Sigmoid colon (tissue), 7 donors: ENCODE measurements around the gene TMC1. TPM values are rescaled to one million over a fixed set of nuclear protein-coding genes. Genes with fewer than 3 reads are reported as not detected.

ENCODE experiments used
- DNase-seq: peaks from one replicate; pipeline ENCODE4 v3.0.0-alpha.2; 2019
- H3K27ac ChIP-seq, 4 donors: fragments of 200-600 bp; sonication (generic); one replicate each; pipeline ENCODE4 v1.5.1; 2016 to 2019; ENCODE audit warnings: mild to moderate bottlenecking in 1 of 4
- H3K27me3 ChIP-seq, 3 donors: fragments of 200-600 bp; sonication (generic); one replicate each; pipeline ENCODE4 v1.5.1; 2019; ENCODE audit warnings: mild to moderate bottlenecking in 1 of 3
- H3K36me3 ChIP-seq, 4 donors: fragments of 200-600 bp; sonication (generic); one replicate each; pipeline ENCODE4 v1.5.1; 2016 to 2019
- H3K4me1 ChIP-seq, 4 donors: fragments of 200-600 bp; sonication (generic); one replicate each; pipeline ENCODE4 v1.5.1; 2017 to 2019
- H3K4me3 ChIP-seq, 4 donors: fragments of 200-600 bp; sonication (generic); one replicate each; pipeline ENCODE4 v1.5.1; 2017 to 2019; ENCODE audit warnings: mild to moderate bottlenecking in 2 of 4, moderate library complexity in 1 of 4
- H3K9me3 ChIP-seq, 4 donors: fragments of 200-600 bp in 3 of 4; sonication (generic) in 3 of 4; one replicate each; pipeline versions ENCODE4 v1.5.1 to v1.6.1; 2013 to 2019
- CTCF ChIP-seq, 4 experiments: fragments of 450-650 bp in 3 of 4; fragments of 200-600 bp in 1 of 4; IDR thresholded peaks; one replicate each; pipeline ENCODE4 v1.5.1; 2016 to 2019; ENCODE audit warnings: antibody characterized with exemption in 4 of 4, mild to moderate bottlenecking in 3 of 4, moderate library complexity in 2 of 4
- EP300 ChIP-seq, 4 donors: sonication (generic); formaldehyde crosslinking; IDR thresholded peaks; one replicate each; pipeline ENCODE4 v1.6.1; 2017; ENCODE audit warnings: antibody characterized with exemption in 4 of 4
- POLR2A ChIP-seq, 2 donors: fragments of 450-650 bp; IDR thresholded peaks; one replicate each; pipeline ENCODE4 v1.6.1; 2016; ENCODE audit warnings: antibody characterized with exemption in 2 of 2, mild to moderate bottlenecking in 2 of 2, moderate library complexity in 2 of 2
- POLR2AphosphoS5 ChIP-seq, 4 donors: sonication (generic); formaldehyde crosslinking; IDR thresholded peaks; one replicate each; pipeline ENCODE4 v1.6.1; 2017; ENCODE audit warnings: antibody characterized with exemption in 4 of 4
- WGBS, 2 donors: extraction: QIAGEN DNeasy Blood & Tissue Kit; methylation state at CpG; one replicate each; pipeline ENCODE4 v1.1.7; 2013; 5-methylcytosine and 5-hydroxymethylcytosine counted together
- intact Hi-C: fragments of 100-400 bp; cut with DNase I; formaldehyde crosslinking; loops from one replicate; pipeline ENCODE4 v1.15.1; 2023
- polyA plus RNA-seq, 3 donors: library from polyadenylated mRNA; stranded (reverse); fragments of 200-250 nt; gene quantifications; one replicate each; pipeline ENCODE4 v1.2.3, GENCODE V29; 2013
- total RNA-seq, 4 donors: library from RNA; depleted of rRNA; stranded (reverse); fragments of >200 nt; gene quantifications; one replicate each; pipeline ENCODE4 v1.1.0, GENCODE V29; 2016
- donor health status: healthy with polysubstance abuse.
- donor health status: Bipolar disorder and iron deficiency.
- donor health status: healthy.

Gene TMC1
- total and polyA plus RNA-seq, 7 donors, result under 0.01 to 1.5 (median 0.51) TPM; not detected in 4

GRCh38 chr9:72618811-72619210 lies 97.4 kb downstream of the TMC1 start:
- TF ChIP-seq EP300 (IDR thresholded peaks at IDR 0.05) (no peak), POLR2AphosphoS5 (IDR thresholded peaks at IDR 0.05) (no peak), CTCF (IDR thresholded peaks at IDR 0.05) (no peak), POLR2A (IDR thresholded peaks at IDR 0.05) (no peak)
- no peaks in the 10 kb centered on the region for H3K36me3 ChIP-seq
- no peak overlapping the region for H3K4me3 ChIP-seq
- H3K9me3 ChIP-seq, result no peaks in the 10 kb centered on the region
- no peak for DNase-seq
- 90 to 94% methylated on average over 2 of the region's 2 CpGs for WGBS, 2 donors
- H3K4me1 ChIP-seq, result no peaks in the 10 kb centered on the region
- intact Hi-C loops, result no loop called here
- no peak overlapping the region for H3K27ac ChIP-seq
- no peaks in the 10 kb centered on the region for H3K27me3 ChIP-seq

- Histone ChIP-seq H3K9me3 (no peaks in the 10 kb centered on the region), H3K36me3 (no peaks in the 10 kb centered on the region), H3K27me3 (no peaks in the 10 kb centered on the region), H3K4me3 (no peak overlapping the region), H3K27ac (no peak overlapping the region), H3K4me1 (peaks cover 0 to 1% (median under 1%) of the 10 kb centered on the region in 4 donors)
- WGBS, 2 donors, result 66 to 82% methylated on average over 2 of the region's 2 CpGs
- no peak for DNase-seq
- intact Hi-C loops, result no loop called here
- TF ChIP-seq POLR2AphosphoS5 (IDR thresholded peaks at IDR 0.05) (no peak), CTCF (IDR thresholded peaks at IDR 0.05) (no peak), POLR2A (IDR thresholded peaks at IDR 0.05) (no peak), EP300 (IDR thresholded peaks at IDR 0.05) (no peak)
These were observed 100.8 kb downstream of the TMC1 start for GRCh38 chr9:72622186-72622585.

- intact Hi-C loops, result no loop called here
- WGBS, 2 donors, result 53 to 80% methylated on average over 2 of the region's 2 CpGs
- Histone ChIP-seq H3K36me3 (no peaks in the 10 kb centered on the region), H3K4me3 (no peak overlapping the region), H3K27me3 (no peaks in the 10 kb centered on the region), H3K4me1 (peaks cover 0 to 11% (median 5%) of the 10 kb centered on the region in 4 donors), H3K27ac (no peak overlapping the region), H3K9me3 (no peaks in the 10 kb centered on the region)
- no peak for TF ChIP-seq EP300 (IDR thresholded peaks at IDR 0.05)
- TF ChIP-seq CTCF (IDR thresholded peaks at IDR 0.05), result no peak
- TF ChIP-seq POLR2A (IDR thresholded peaks at IDR 0.05), result no peak
- no peak for TF ChIP-seq POLR2AphosphoS5 (IDR thresholded peaks at IDR 0.05)
- DNase-seq, result no peak
These were observed 101.7 kb downstream of the TMC1 start for GRCh38 chr9:72623156-72623555.

GRCh38 chr9:72627147-72627546 lies 105.7 kb downstream of the TMC1 start:
- no peak overlapping the region for H3K4me3 ChIP-seq
- no peaks in the 10 kb centered on the region for H3K36me3 ChIP-seq
- intact Hi-C loops, result no loop called here
- TF ChIP-seq EP300 (IDR thresholded peaks at IDR 0.05), result no peak
- TF ChIP-seq CTCF (IDR thresholded peaks at IDR 0.05), result no peak
- TF ChIP-seq POLR2AphosphoS5 (IDR thresholded peaks at IDR 0.05), result no peak
- TF ChIP-seq POLR2A (IDR thresholded peaks at IDR 0.05), result no peak
- H3K9me3 ChIP-seq, result no peaks in the 10 kb centered on the region
- DNase-seq, result no peak
- WGBS, 2 donors, result 95 to 97% methylated on average over 2 of the region's 2 CpGs
- no peaks in the 10 kb centered on the region for H3K27me3 ChIP-seq
- no peak overlapping the region for H3K27ac ChIP-seq
- H3K4me1 ChIP-seq, result peaks cover 0 to 15% (median 6%) of the 10 kb centered on the region in 4 donors

GRCh38 chr9:72627956-72628540 lies 106.6 kb downstream of the TMC1 start:
- intact Hi-C loops, result no loop called here
- no peak for DNase-seq
- Histone ChIP-seq H3K4me3 (no peak overlapping the region), H3K4me1 (peaks cover 0 to 15% (median 6%) of the 10 kb centered on the region in 4 donors), H3K27ac (peak overlapping the region in 2 of 4 donors; percentile 32 to 42), H3K9me3 (no peaks in the 10 kb centered on the region), H3K36me3 (no peaks in the 10 kb centered on the region), H3K27me3 (no peaks in the 10 kb centered on the region)
- WGBS, 2 donors, result 82 to 87% methylated on average over 7 of the region's 7 CpGs
- TF ChIP-seq POLR2A (IDR thresholded peaks at IDR 0.05), result no peak
- TF ChIP-seq POLR2AphosphoS5 (IDR thresholded peaks at IDR 0.05), result no peak
- TF ChIP-seq CTCF (IDR thresholded peaks at IDR 0.05), result no peak
- TF ChIP-seq EP300 (IDR thresholded peaks at IDR 0.05), result no peak
